NCI-H510A treated with DMSO at 0.1 percent for 48 hours (cell line): ENCODE measurements around the gene TOLLIP.
"Not testable (repeated sequence)": the region's sequence is repeated elsewhere in the genome, so short reads cannot be mapped to it uniquely, and the experiment has no call there.

Experiments used
- DNase-seq: peaks from one replicate; lab custom pipeline; 2025; lab: John Stamatoyannopoulos, UW

TOLLIP gene

GRCh38 chr11:1281974-1282365 is 27.5 kb downstream of the TOLLIP start:
- DNase-seq = no peak

GRCh38 chr11:1281326-1281973 is 28.0 kb downstream of the TOLLIP start:
- no peak for DNase-seq

GRCh38 chr11:1280116-1281035 is 29.1 kb downstream of the TOLLIP start:
- DNase-seq = no peak

GRCh38 chr11:1279674-1280055 is 29.8 kb downstream of the TOLLIP start:
- no peak for DNase-seq

DNA sequence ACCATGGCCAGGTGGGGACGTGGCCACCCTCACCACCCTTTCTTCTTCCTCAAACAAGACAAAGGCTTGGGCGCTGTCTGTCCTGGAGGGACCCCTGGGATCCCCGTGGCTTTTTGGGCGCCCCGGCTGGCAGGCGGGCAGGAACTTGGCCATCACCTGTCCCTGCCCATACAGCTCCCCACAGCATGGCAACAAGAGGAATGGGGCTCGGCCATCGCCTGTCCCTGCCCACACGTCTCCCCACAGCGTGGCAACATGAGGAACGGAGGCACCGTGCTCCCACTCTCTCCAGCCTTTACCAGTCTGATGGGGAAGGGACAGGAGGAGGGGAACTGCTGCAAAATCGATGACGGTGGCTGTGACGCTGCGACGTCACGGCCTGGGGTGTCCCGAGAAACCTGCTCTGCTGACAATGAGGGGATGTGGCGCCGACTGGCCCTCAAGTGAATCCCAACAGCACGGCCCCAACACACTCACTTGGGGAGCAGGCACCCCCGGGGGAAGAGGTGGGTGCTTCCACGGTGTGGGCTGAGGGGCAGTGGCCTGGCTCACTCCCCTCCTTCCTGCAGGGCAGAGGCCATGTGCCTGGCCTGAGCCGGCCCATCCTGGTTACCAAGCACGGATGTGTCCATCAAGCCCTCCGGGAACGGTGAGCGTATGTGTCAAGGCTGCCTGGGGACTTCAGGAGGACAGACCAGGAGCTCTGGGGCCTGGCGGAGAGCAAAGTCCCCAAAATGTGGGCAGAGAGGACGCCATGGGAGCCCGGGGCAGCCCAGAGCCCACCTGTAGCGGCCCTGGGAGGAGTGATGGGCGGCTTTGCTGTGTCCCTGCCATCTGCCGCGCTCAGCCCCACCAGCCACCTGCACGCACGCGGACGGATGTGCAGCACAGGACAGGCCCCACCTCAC is 30.4 kb downstream of the TOLLIP start:
- DNase-seq = no peak

GRCh38 chr11:1277936-1278512 is 31.4 kb downstream of the TOLLIP start:
- DNase-seq = no peak

GRCh38 chr11:1276866-1277615 is 32.4 kb downstream of the TOLLIP start:
- DNase-seq = no peak

- DNase-seq = no peak
Observed at GRCh38 chr11:1276041-1276790, 33.2 kb downstream of the TOLLIP start.

GRCh38 chr11:1275021-1275420 is 34.4 kb downstream of the TOLLIP start:
- DNase-seq = no peak

- no peak for DNase-seq
Observed at GRCh38 chr11:1274501-1274900, 34.9 kb downstream of the TOLLIP start.

- DNase-seq = no peak
Observed at GRCh38 chr11:1272531-1272930, 36.9 kb downstream of the TOLLIP start.

DNA sequence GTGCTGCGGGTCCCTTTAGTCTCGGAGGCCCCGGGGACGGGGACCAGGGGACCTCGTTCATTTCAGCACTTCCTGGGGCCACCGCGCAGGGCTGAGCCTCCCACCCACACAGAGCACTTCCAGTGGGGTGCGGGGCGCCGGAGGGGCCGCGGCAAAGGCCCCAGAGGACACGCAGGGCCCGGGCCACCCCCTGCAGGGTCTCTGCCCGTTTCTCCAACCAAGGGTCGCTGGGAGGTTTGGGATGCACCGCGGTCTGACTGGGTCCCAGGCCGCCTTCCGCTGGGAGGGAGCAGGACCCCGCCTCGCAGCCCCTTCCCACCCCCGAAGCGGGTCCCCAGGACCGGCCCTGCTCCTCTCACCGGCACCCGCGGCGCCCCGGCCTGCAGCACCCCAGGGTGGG is 37.5 kb downstream of the TOLLIP start:
- no peak for DNase-seq

DNA sequence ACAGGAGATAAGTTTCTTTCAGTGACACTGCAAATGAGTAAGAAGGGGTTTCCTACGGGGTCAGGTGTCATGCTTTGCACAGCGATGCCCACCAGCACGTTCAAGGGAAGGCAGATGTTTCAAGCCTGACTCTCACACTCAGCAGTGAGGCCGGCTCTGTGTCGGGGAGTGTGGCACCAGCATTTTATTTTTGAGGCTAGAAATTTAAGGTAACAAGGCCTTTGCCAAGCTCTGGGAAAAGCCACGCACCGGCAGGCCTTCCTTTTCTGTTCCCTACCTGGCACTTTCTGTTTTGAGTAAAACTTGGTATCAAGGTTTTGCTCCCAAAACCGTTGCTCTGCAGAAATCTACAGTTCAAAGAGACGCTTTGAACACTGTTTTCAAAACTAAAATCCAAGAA is 38.0 kb downstream of the TOLLIP start:
- DNase-seq = no peak

GRCh38 chr11:1271002-1271401 is 38.4 kb downstream of the TOLLIP start:
- DNase-seq = no peak

DNA sequence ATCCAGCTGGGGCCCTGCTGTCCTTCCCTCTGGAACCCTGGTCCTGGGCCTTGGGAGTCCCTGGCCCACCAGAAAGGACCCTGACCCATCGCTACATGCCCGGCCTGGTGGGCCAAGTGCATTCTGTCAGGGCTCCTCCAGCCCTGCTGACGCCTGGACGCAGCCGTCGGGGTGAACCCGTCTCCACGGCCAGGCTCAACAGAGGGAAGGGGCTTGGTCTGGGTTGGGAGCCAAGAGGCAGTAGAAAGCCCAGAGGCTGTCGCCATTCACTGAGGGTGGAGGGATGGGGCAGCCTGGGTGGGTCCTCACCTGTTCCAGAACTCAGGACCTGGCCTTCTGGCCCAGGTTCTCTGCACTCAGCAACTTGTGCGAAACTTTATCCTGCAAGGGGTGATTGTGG is 39.0 kb downstream of the TOLLIP start:
- no peak for DNase-seq

GRCh38 chr11:1269957-1270356 is 39.5 kb downstream of the TOLLIP start:
- no peak for DNase-seq

GRCh38 chr11:1267441-1268100 is 41.9 kb downstream of the TOLLIP start:
- DNase-seq = no peak

DNA sequence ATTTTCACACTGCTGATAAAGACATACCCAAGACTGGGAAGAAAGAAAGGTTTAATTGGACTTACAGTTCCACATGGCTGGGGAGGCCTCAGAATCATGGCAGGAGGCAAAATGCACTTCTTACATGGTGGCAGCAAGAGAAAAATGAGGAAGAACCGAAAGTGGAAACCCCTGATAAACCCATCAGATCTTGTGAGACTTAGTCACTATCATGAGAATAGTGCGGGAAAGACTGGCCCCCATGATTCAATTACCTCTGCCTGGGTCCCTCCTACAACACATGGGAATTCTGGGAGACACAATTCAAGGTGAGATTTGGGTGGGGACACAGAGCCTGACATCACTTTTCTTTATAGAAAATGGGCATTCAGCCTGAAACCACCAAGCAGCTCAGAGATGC is 42.5 kb downstream of the TOLLIP start:
- not testable (repeated sequence) for DNase-seq

GRCh38 chr11:1265480-1265879 is 44.0 kb downstream of the TOLLIP start:
- DNase-seq = not testable (repeated sequence)

GRCh38 chr11:1264444-1264843 is 45.0 kb downstream of the TOLLIP start:
- DNase-seq = not testable (repeated sequence)
